ENCODE results near the gene SLC35G1. TPM values are rescaled to one million over a fixed set of nuclear protein-coding genes. Genes with fewer than 3 reads are reported as not detected.

SLC35G1 gene
- total RNA-seq, 2 experiments from 2014 or later: 2.9 to 3.1 TPM

DNA sequence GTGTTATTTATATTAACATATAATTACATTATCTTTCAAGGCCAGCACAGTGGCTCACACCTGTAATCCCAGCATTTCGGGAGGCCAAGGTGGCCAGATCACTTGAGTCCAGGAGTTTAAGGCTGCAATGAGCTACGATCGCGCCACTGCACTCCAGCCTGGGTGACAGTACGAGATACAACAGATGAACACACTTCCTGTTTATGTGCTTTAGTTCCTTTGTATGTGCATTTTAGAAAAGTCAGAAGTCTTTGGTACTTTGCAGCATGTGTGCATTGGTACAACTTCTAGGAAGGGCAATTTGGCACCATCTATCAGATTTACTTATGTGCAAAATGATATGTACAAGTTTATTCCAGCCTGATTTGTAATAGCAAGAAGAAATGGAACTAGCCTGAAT lies 13.3 kb downstream of the SLC35G1 start:
- ATAC-seq (ENCODE audit: poor library complexity) (peak; percentile 55), DNase-seq (peak in 4 of 14 experiments; percentile 11 to 23 (median 18))
- TF ChIP-seq, protein P1, sequence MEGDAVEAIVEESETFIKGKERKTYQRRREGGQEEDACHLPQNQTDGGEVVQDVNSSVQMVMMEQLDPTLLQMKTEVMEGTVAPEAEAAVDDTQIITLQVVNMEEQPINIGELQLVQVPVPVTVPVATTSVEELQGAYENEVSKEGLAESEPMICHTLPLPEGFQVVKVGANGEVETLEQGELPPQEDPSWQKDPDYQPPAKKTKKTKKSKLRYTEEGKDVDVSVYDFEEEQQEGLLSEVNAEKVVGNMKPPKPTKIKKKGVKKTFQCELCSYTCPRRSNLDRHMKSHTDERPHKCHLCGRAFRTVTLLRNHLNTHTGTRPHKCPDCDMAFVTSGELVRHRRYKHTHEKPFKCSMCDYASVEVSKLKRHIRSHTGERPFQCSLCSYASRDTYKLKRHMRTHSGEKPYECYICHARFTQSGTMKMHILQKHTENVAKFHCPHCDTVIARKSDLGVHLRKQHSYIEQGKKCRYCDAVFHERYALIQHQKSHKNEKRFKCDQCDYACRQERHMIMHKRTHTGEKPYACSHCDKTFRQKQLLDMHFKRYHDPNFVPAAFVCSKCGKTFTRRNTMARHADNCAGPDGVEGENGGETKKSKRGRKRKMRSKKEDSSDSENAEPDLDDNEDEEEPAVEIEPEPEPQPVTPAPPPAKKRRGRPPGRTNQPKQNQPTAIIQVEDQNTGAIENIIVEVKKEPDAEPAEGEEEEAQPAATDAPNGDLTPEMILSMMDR (IDR thresholded peaks at IDR 0.05): no peak
- Histone ChIP-seq H3K27me3 (ENCODE audit: control insufficient read depth in 1 of 2, insufficient read depth in 2 of 2, low read length in 2 of 2) (no peaks in the 10 kb centered on the region), H3K27ac (ENCODE audit: low read depth in 1 of 2, low read length in 2 of 2) (no peak overlapping the region), H3K4me1 (ENCODE audit: insufficient read depth, low read length) (peaks cover 16% of the 10 kb centered on the region), H3K9me3 (ENCODE audit: control insufficient read depth in 1 of 2, insufficient read depth in 1 of 2, low read length in 2 of 2) (no peaks in the 10 kb centered on the region), H3K36me3 (ENCODE audit: insufficient read depth, low read length) (peaks cover 5% of the 10 kb centered on the region), H3K4me3 (ENCODE audit: low read length) (no peak overlapping the region)
- no peaks in the 10 kb centered on the region for H3K27me3 Mint-ChIP-seq
- no peaks in the 10 kb centered on the region for H3K9me3 Mint-ChIP-seq
- ChIA-PET CTCF (no interaction called here), POLR2A (interaction anchor here (0.7 to 0.8 kb wide), 2 partner anchors 16 to 37 kb away, joined by 3 read pairs; no protein-coding TSS in a partner anchor)
- peaks cover 16% of the 10 kb centered on the region for H3K36me3 Mint-ChIP-seq (ENCODE audit: low read depth)
- intact Hi-C loops (cut with DNase I, micrococcal nuclease): no loop called here
- peaks cover 36% of the 10 kb centered on the region for H3K4me1 Mint-ChIP-seq (ENCODE audit: low read depth)
- peak overlapping the region; percentile 46 for H3K4me3 Mint-ChIP-seq
- H3K27ac Mint-ChIP-seq: peak overlapping the region; percentile 69

DNA sequence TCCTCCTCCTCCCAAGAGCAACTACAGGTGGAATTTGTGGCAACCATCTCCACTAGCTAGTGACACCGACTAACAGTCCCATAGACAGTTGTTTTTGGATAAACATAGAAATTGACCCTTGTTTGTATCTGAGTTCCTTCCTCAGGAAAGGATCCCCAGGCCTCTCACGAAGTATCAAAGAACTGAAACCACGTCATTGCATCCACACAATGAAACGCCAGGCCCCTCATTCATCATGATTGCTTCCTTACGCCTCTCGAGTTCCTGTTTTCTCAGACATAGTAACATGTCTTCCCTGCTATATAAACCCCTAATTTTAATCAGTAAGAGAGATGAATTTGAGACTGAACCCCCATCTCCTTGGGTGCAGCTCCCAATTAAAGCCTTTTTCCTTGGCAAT lies 18.1 kb downstream of the SLC35G1 start:
- Mint-ChIP-seq H3K27ac (no peak overlapping the region), H3K36me3 (ENCODE audit: low read depth) (peaks cover 16% of the 10 kb centered on the region), H3K4me1 (ENCODE audit: low read depth) (peaks cover 18% of the 10 kb centered on the region), H3K9me3 (no peaks in the 10 kb centered on the region), H3K27me3 (no peaks in the 10 kb centered on the region), H3K4me3 (no peak overlapping the region)
- ATAC-seq (ENCODE audit: poor library complexity): no peak
- Histone ChIP-seq H3K4me1 (ENCODE audit: insufficient read depth, low read length) (peaks cover 3% of the 10 kb centered on the region), H3K27ac (ENCODE audit: low read depth in 1 of 2, low read length in 2 of 2) (no peak overlapping the region), H3K4me3 (ENCODE audit: low read length) (no peak overlapping the region), H3K9me3 (ENCODE audit: control insufficient read depth in 1 of 2, insufficient read depth in 1 of 2, low read length in 2 of 2) (no peaks in the 10 kb centered on the region), H3K36me3 (ENCODE audit: insufficient read depth, low read length) (peaks cover 8% of the 10 kb centered on the region), H3K27me3 (ENCODE audit: control insufficient read depth in 1 of 2, insufficient read depth in 2 of 2, low read length in 2 of 2) (no peaks in the 10 kb centered on the region)
- intact Hi-C loops (cut with DNase I, micrococcal nuclease): no loop called here
- ChIA-PET CTCF (no interaction called here), POLR2A (no interaction called here)
- TF ChIP-seq, protein P1 (IDR thresholded peaks at IDR 0.05): no peak
- DNase-seq: no peak

DNA sequence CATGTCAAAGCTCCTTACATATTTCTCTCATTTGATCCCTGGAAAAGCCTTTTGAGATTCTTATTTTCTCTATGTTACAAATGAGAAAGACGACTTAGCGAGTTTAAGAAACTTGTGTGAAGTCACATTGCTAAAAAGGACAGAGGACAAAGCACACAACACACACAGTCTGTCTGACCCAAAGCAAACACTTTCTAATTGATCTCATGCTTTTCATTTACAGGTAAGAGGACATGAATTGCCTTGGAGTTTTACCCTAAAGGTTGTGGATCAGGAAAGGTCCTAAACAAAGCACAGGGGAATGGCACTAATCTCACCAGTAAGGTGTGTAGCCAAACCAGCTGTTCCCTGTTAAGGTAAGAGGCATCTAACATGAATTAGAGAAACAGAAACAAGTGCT lies 18.7 kb downstream of the SLC35G1 start:
- Mint-ChIP-seq H3K4me1 (ENCODE audit: low read depth) (peaks cover 13% of the 10 kb centered on the region), H3K27ac (no peak overlapping the region), H3K27me3 (no peaks in the 10 kb centered on the region), H3K36me3 (ENCODE audit: low read depth) (peaks cover 11% of the 10 kb centered on the region), H3K9me3 (no peaks in the 10 kb centered on the region), H3K4me3 (no peak overlapping the region)
- intact Hi-C loops (cut with DNase I, micrococcal nuclease): no loop called here
- no peaks in the 10 kb centered on the region for H3K27me3 ChIP-seq (ENCODE audit: control insufficient read depth in 1 of 2, insufficient read depth in 2 of 2, low read length in 2 of 2)
- H3K4me1 ChIP-seq (ENCODE audit: insufficient read depth, low read length): no peaks in the 10 kb centered on the region
- no peak overlapping the region for H3K27ac ChIP-seq (ENCODE audit: low read depth in 1 of 2, low read length in 2 of 2)
- no peak for DNase-seq
- TF ChIP-seq, protein P1 (IDR thresholded peaks at IDR 0.05): no peak
- ATAC-seq (ENCODE audit: poor library complexity): no peak
- H3K9me3 ChIP-seq (ENCODE audit: control insufficient read depth in 1 of 2, insufficient read depth in 1 of 2, low read length in 2 of 2): no peaks in the 10 kb centered on the region
- H3K4me3 ChIP-seq (ENCODE audit: low read length): no peak overlapping the region
- H3K36me3 ChIP-seq (ENCODE audit: insufficient read depth, low read length): peaks cover 8% of the 10 kb centered on the region
- ChIA-PET CTCF (no interaction called here), POLR2A (no interaction called here)
